Effector memory CD4-positive, alpha-beta T cell (primary cell): Measurements from ENCODE around the gene SUGP2.

Experiments used
- DNase-seq, 3 donors: peaks; one replicate each; pipeline ENCODE4 v3.0.0-alpha.2; 2020
- H3K27ac ChIP-seq: 2 replicates; pipeline ENCODE4 v1.7.0; 2013; ENCODE audit warnings: mild to moderate bottlenecking, low read length, moderate library complexity; ENCODE audit not compliant: insufficient read depth, poor library complexity, severe bottlenecking
- H3K27me3 ChIP-seq: replicated peaks from 2 replicates; pipeline ENCODE4 v1.7.0; 2013; ENCODE audit warnings: mild to moderate bottlenecking, low read length; ENCODE audit not compliant: insufficient read depth, control insufficient read depth, poor library complexity, severe bottlenecking
- H3K36me3 ChIP-seq: 2 replicates; pipeline ENCODE4 v1.7.0; 2013; ENCODE audit warnings: mild to moderate bottlenecking, low read length, moderate library complexity; ENCODE audit not compliant: control insufficient read depth, insufficient read depth
- H3K4me1 ChIP-seq: 2 replicates; pipeline ENCODE4 v1.7.0; 2013; ENCODE audit warnings: low read length, mild to moderate bottlenecking; ENCODE audit not compliant: control insufficient read depth, insufficient read depth, poor library complexity, severe bottlenecking
- H3K4me3 ChIP-seq: 2 replicates; pipeline ENCODE4 v1.7.0; 2013; ENCODE audit warnings: low read length, low read depth, mild to moderate bottlenecking; ENCODE audit not compliant: insufficient read depth, poor library complexity, severe bottlenecking
- H3K9me3 ChIP-seq: 2 replicates; pipeline ENCODE4 v1.7.0; 2013; ENCODE audit warnings: mild to moderate bottlenecking, low read length, moderate library complexity; ENCODE audit not compliant: control insufficient read depth

Gene SUGP2

DNA sequence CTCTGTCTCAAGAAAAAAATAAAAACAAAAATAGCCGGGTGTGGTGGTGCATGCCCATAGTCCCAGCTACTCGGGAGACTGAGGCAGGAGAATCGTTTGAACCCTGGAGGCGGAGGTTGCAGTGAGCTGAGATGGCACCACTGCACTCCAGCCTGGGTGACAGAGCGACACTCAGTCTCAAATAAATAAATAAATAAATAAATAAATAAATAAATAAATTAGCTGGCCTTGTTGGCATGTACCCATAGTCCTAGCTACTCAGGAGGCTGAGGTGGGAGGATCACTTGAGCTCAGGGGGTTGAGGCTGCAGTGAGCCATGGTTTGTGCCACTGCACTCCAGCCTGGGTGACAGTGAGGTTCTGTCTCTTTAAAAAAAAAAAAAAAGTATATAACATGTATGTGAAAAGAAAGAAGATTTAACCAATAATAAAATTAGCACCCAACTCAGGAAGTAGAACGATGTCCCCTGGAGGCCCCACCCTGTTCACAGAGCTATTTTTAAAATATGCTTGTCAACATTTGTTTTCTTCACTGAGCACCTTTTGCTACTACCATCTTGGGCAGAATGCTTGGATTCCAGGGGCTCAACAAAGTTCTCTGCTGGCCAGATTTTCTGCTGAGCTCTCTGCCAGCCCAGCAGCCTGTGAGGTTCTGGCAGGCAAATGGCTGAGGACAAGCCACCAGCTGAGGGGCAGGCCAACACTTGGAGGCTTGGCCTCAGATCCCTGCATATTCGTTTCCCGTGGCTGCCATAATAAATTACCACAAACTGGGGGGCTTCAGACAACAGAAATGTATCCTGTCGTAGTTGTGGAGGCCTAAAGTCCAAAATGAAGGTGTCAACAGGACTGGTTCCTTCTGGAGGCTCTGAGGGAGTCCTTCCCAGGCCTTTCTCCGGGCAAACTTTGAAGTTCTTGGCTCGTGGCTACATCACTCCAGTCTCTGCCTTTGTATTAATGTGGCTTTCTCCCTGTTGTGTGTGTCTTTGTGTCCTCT lies 35.6 kb upstream of the SUGP2 start:
- no peaks in the 10 kb centered on the region for H3K9me3 ChIP-seq
- H3K36me3 ChIP-seq, result no peaks in the 10 kb centered on the region
- no peak overlapping the region for H3K4me3 ChIP-seq
- H3K27ac ChIP-seq, result no peak overlapping the region
- no peak for DNase-seq
- H3K27me3 ChIP-seq, result no peaks in the 10 kb centered on the region
- H3K4me1 ChIP-seq, result peaks cover 18% of the 10 kb centered on the region

DNA sequence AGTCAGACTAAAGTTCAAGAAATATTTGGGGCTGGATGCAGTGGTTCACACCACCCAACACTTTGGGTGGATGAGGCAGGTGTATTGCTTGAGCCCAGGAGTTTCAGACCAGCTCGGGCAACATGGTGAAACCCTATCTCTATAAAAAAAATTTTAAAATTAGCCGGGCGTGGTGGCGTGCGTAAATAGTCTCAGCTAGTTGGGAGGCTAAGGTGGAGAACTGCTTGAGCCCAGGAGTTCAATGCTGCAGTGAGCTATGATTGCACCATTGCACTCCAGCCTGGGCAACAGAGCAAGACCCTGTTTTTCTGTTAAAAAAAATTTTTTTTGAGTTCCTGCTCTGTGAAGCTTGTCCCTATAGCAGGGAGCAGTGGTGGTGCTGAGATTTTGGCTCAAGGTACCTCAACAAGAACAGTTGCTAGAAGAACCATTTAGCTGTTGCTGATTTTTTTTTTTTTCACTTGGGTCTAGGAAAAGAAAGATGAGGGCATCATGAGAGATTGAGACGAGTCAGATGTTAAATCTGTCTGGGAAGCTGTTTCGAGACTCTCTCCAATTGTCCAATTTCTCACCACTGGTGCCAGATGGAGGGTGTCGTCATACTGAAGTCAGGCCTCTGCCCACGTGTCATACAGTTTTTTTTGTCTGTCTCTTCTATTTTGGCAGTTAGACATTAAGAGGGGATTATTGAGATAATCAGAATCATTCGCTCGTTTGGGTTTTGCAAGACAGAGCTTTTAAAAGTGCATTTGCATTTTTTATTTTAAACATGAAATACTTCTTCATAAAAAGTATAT lies 34.2 kb upstream of the SUGP2 start:
- H3K4me1 ChIP-seq, result peaks cover 23% of the 10 kb centered on the region
- no peaks in the 10 kb centered on the region for H3K36me3 ChIP-seq
- H3K4me3 ChIP-seq, result no peak overlapping the region
- H3K9me3 ChIP-seq, result no peaks in the 10 kb centered on the region
- H3K27me3 ChIP-seq, result no peaks in the 10 kb centered on the region
- H3K27ac ChIP-seq, result no peak overlapping the region
- no peak for DNase-seq

- Histone ChIP-seq H3K36me3 (no peaks in the 10 kb centered on the region), H3K4me1 (peaks cover 23% of the 10 kb centered on the region), H3K27me3 (no peaks in the 10 kb centered on the region), H3K27ac (peak overlapping the region; percentile 69), H3K9me3 (no peaks in the 10 kb centered on the region), H3K4me3 (peak overlapping the region; percentile 70)
- DNase-seq, result no peak
These were observed 31.8 kb upstream of the SUGP2 start for GRCh38 chr19:19064811-19065745.

DNA sequence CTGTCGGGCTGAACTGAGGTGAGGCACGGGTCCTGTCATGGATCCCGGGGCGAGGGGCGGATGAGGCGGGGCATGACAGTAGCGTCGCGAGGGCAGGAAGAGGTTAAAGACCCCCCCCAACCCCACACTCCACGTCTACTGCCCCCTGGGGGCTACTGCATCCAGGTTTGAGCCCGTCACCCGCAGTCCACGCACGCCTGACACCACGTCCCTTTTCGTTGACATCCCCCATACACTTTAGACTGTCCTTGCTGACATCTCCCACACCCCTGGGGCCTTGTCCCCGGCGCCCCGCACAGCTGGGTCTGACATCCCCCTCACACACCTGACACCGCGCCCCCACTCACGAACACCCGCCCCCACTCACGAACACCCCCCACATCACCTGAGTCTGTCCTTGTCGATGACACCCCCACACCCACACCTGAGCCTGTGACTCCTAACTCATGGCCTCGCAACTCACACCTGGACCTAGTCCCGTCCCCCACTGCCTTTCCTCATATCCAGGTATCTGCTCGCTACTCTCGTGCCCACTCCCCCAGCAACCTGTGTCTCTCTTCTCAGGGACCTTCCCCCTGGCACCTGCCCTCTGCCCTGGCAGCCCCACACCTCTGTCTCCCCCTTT lies 30.9 kb upstream of the SUGP2 start:
- no peaks in the 10 kb centered on the region for H3K9me3 ChIP-seq
- H3K4me3 ChIP-seq, result peak overlapping the region; percentile 70
- DNase-seq, result no peak
- H3K4me1 ChIP-seq, result peaks cover 22% of the 10 kb centered on the region
- no peaks in the 10 kb centered on the region for H3K27me3 ChIP-seq
- H3K27ac ChIP-seq, result peak overlapping the region; percentile 69
- no peaks in the 10 kb centered on the region for H3K36me3 ChIP-seq

DNA sequence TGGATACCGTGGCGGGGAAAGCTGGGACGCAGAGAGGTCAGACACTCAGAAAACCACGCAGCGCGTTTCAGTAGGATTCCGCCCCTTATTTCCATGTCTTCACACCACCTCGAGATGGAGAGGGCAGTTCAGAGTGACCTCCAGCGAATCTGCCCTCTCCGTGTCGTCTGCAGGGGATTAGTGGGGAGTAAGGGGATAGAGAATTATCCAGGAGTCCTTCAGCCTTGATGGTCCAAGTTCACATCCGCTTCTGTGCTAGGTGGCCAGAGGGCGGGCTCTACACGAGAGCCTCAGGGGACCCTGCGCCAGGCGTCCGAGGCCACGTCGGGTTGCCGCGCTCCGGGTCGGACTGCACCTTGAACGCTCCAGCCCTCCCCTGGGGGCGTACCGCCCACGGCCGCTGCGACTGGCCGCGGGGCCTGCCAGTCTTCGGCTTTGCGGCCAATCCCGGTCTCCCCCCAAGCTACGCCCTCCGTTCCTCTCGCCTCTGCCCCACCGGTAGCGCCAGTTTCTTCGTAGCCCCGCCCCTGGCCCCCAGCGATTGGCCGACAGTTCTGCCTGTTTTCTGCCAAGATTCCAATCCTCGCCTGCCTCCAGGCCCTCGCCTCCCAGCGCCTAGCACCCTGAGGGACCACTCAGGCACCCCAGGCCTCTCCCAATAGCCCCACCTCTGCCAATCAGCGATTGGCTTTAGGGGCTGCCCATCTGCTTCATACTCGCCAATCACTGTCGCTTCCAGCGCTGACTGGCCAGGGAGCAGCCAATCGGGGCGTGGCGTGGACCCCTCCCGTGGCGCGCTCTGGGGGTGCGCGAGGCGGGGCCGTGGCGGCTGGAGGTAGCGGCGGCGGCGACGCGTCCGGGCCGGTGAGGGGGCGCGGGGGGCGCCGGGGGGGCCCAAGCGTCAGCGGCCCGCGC lies 30.1 kb upstream of the SUGP2 start, which contains the start of gene SLC25A42:
Gene SLC25A42, plus strand, starts transcription at position 812 of the 915 bp plus-strand sequence. CDS start 32,131 bp downstream, outside the sequence.
- peak; percentile 97 to 100 (median 98) for DNase-seq
- Histone ChIP-seq H3K4me1 (peaks cover 19% of the 10 kb centered on the region), H3K9me3 (no peaks in the 10 kb centered on the region), H3K27ac (peak within 1 kb of the TSS; percentile 69), H3K36me3 (no peaks in the 10 kb centered on the region), H3K4me3 (peak within 1 kb of the TSS; percentile 70), H3K27me3 (no peaks in the 10 kb centered on the region)

- Histone ChIP-seq H3K36me3 (peaks cover 4% of the 10 kb centered on the region), H3K27me3 (no peaks in the 10 kb centered on the region), H3K4me3 (peak overlapping the region; percentile 70), H3K27ac (peak overlapping the region; percentile 42), H3K4me1 (peaks cover 19% of the 10 kb centered on the region), H3K9me3 (no peaks in the 10 kb centered on the region)
- no peak for DNase-seq
These were observed 29.3 kb upstream of the SUGP2 start for GRCh38 chr19:19062454-19063182.

DNA sequence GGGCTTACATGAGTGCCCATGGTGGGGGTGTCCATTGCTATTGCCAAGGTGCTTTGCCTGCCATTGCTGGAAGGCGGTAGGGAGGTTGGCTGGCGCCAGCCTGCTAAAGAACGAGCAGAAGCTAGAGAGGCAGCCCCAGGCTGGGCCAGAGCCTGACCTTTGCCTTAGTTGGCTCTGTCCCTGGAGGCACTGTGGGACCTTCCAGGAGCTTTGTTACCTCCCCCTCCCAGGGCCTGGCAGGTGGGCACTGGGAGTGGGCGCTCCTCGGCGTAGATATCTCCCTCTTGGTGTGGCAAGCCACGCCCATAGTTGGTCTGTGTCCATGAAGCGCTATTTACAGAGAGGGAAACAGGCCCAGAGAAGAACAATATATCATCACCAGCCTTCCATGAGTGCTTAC lies 28.2 kb upstream of the SUGP2 start:
- peaks cover 8% of the 10 kb centered on the region for H3K36me3 ChIP-seq
- H3K27ac ChIP-seq, result no peak overlapping the region
- no peak for DNase-seq
- H3K27me3 ChIP-seq, result no peaks in the 10 kb centered on the region
- H3K4me1 ChIP-seq, result peaks cover 13% of the 10 kb centered on the region
- no peak overlapping the region for H3K4me3 ChIP-seq
- H3K9me3 ChIP-seq, result no peaks in the 10 kb centered on the region
